Right atrium auricular region (tissue), 2 donors: ENCODE measurements around the gene CAPN1. TPM values are rescaled to one million over a fixed set of nuclear protein-coding genes. Genes with fewer than 3 reads are reported as not detected.

Source experiments
- DNase-seq: peaks from one replicate; pipeline ENCODE4 v3.0.0-alpha.2; 2019; ENCODE audit warnings: low spot score
- H3K27ac ChIP-seq, 2 donors: fragments of 200-600 bp; sonication (generic); 1 replicate in 1 of 2; 2 replicates in 1 of 2; pipeline ENCODE4 v1.5.1; 2016 to 2019
- H3K27me3 ChIP-seq, 2 donors: fragments of 200-600 bp; sonication (generic); one replicate each; pipeline versions ENCODE4 v1.5.1 to v1.6.0; 2017 to 2019
- H3K36me3 ChIP-seq: fragments of 200-600 bp; sonication (generic); one replicate; pipeline ENCODE4 v1.5.1; 2016
- H3K4me1 ChIP-seq, 2 donors: fragments of 200-600 bp; sonication (generic); one replicate each; pipeline versions ENCODE4 v1.5.1 to v1.6.0; 2017 to 2019
- H3K4me3 ChIP-seq, 2 donors: fragments of 200-600 bp; sonication (generic); 1 replicate in 1 of 2; 2 replicates in 1 of 2; pipeline ENCODE4 v1.5.1; 2017 to 2019; ENCODE audit warnings: mild to moderate bottlenecking in 1 of 2, moderate library complexity in 1 of 2
- H3K9me3 ChIP-seq, 2 donors: fragments of 200-600 bp; sonication (generic); one replicate each; pipeline ENCODE4 v1.5.1; 2019
- CTCF ChIP-seq, 2 donors: fragments of 200-600 bp; sonication (generic); IDR thresholded peaks; one replicate each; pipeline ENCODE4 v1.5.1; 2019; ENCODE audit warnings: antibody characterized with exemption in 2 of 2
- total RNA-seq, 2 donors: library from RNA; depleted of rRNA; stranded (reverse); fragments of >200 nt; gene quantifications; one replicate each; pipeline ENCODE4 v1.1.0, GENCODE V29; 2016

Gene CAPN1
- total RNA-seq, 2 donors from 2014 or later: 89.9 to 93.0 TPM

- Histone ChIP-seq H3K36me3 (peaks cover 76% of the 10 kb centered on the region), H3K27me3 (no peaks in the 10 kb centered on the region), H3K9me3 (no peaks in the 10 kb centered on the region), H3K4me3 (no peak overlapping the region), H3K4me1 (no peaks in the 10 kb centered on the region), H3K27ac (no peak overlapping the region)
- TF ChIP-seq CTCF (IDR thresholded peaks at IDR 0.05): no peak
- DNase-seq: no peak
These were observed 27.3 kb downstream of the CAPN1 start for GRCh38 chr11:65208785-65209710.

DNA sequence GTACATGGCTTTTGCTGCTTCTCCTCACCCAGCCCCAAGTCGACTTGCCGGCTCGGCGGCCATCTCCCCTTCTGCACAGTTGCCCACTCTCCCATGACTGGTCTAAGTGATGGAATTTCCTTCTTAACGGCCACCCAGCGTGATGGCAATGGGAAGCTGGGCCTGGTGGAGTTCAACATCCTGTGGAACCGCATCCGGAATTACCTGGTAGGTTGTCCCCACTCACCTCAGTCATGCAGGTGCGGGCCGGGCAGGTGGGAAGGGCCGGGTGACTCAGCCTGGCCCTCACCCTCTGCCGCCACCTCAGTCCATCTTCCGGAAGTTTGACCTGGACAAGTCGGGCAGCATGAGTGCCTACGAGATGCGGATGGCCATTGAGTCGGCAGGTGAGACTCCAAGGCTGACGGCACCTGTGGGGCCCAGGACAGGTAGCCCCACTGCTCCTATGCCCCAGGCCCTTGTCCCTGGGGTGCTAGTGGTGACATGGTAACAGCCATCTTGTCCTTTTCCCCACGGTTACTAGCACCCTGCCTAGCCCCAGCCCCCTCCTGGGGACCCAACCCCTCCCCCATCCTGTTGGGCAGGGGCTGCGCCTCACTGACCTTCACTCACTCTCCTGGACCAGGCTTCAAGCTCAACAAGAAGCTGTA, 28.1 kb downstream of the CAPN1 start:
- no peaks in the 10 kb centered on the region for H3K4me1 ChIP-seq
- H3K27me3 ChIP-seq: no peaks in the 10 kb centered on the region
- no peaks in the 10 kb centered on the region for H3K9me3 ChIP-seq
- H3K27ac ChIP-seq: no peak overlapping the region
- peaks cover 68% of the 10 kb centered on the region for H3K36me3 ChIP-seq
- TF ChIP-seq CTCF (IDR thresholded peaks at IDR 0.05): no peak
- no peak overlapping the region for H3K4me3 ChIP-seq
- no peak for DNase-seq

GRCh38 chr11:65210361-65210731, 28.6 kb downstream of the CAPN1 start:
- no peak for DNase-seq
- no peak for TF ChIP-seq CTCF (IDR thresholded peaks at IDR 0.05)
- no peaks in the 10 kb centered on the region for H3K4me1 ChIP-seq
- H3K27me3 ChIP-seq: no peaks in the 10 kb centered on the region
- no peak overlapping the region for H3K4me3 ChIP-seq
- H3K27ac ChIP-seq: no peak overlapping the region
- no peaks in the 10 kb centered on the region for H3K9me3 ChIP-seq
- peaks cover 63% of the 10 kb centered on the region for H3K36me3 ChIP-seq

DNA sequence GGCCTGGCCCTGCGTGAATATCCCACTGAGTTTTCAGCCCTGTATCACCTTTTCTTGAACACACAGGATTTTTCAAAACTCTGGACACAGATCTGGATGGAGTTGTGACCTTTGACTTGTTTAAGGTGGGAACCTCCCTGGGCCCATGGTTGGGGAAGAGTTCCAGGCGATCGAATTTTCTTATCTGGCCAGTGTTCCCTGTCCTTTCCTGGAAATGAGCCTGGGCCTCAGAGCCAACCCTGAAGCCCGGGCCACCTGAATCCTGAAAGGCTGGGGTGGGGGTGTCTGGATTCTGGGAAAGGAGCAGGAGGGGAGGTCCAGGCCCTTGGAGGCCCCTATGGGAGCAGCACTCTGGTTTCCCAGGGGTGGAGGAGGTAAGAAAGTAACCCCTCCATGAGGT, 29.0 kb downstream of the CAPN1 start:
- no peaks in the 10 kb centered on the region for H3K4me1 ChIP-seq
- H3K27me3 ChIP-seq: no peaks in the 10 kb centered on the region
- no peak overlapping the region for H3K27ac ChIP-seq
- TF ChIP-seq CTCF (IDR thresholded peaks at IDR 0.05): no peak
- DNase-seq: no peak
- H3K36me3 ChIP-seq: peaks cover 59% of the 10 kb centered on the region
- H3K9me3 ChIP-seq: no peaks in the 10 kb centered on the region
- H3K4me3 ChIP-seq: no peak overlapping the region

GRCh38 chr11:65211293-65212105, 29.8 kb downstream of the CAPN1 start:
- DNase-seq: no peak
- no peak overlapping the region for H3K27ac ChIP-seq
- no peaks in the 10 kb centered on the region for H3K4me1 ChIP-seq
- TF ChIP-seq CTCF (IDR thresholded peaks at IDR 0.05): no peak
- peaks cover 51% of the 10 kb centered on the region for H3K36me3 ChIP-seq
- H3K9me3 ChIP-seq: no peaks in the 10 kb centered on the region
- no peak overlapping the region for H3K4me3 ChIP-seq
- H3K27me3 ChIP-seq: no peaks in the 10 kb centered on the region
